NCI-H446 treated with DMSO at 0.1 percent for 48 hours (cell line): ENCODE data around the gene CDH4.

Experiments
- DNase-seq: peaks from one replicate; lab custom pipeline; 2025; lab: John Stamatoyannopoulos, UW

Gene CDH4

DNA sequence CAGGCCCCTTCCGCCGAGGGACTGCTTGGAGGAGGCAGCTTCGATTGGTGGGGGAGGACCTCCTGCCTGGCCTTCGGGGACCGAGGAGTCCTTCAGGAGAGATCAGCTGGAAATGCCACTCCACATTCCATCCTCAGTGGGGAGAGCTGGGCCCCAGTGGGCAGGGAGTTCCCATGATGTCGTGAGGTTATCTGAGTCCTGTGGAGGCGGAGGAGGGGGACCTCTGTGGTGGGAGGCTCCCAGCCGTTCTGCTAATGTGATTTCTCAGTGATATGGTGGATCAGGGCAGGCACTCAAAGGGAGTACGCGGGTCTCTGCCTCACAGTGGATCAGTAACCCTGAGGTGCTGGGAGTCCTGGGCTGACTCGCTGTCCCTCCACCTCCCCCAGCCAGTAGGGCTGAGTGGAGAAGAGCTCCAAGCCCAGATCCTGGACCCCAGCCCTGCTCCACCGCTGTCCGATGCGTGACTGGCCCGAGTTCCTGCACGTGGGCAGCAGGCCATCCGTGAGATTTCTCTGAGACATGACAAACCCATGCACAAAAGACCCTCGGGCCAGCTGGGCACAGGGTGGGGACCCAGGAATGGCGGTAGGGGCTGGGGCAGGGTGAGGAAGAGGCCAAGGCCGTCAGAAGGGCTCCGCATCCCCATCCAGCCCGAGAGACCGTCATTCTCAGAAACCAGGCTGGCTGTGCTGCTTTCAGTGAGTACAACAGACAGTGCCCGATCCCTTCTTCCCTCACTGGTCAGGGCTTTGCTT lies 617.9 kb downstream of the CDH4 start:
- no peak for DNase-seq

GRCh38 chr20:61871160-61871559 lies 619.1 kb downstream of the CDH4 start:
- DNase-seq = no peak

DNA sequence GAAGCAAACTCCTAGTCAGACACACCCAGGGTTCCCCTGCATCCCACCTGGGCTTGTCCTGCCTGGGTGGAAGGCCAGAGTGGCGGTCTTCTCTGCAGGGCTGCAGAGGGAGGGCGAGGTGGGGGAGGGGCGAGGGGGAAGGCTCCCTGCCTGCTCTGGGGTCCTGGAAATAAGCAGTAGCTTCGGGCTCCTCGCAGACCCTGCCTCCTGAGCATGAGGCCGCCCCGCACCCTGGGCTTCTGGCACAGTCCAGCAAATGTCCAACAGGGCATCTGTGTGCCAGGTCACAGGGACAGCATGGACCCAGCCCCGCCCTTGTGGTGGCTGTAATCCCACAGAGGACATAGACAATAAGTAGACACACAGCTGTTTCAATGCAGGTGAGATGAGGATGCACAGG lies 619.9 kb downstream of the CDH4 start:
- no peak for DNase-seq

- DNase-seq = no peak
These were observed 620.4 kb downstream of the CDH4 start for GRCh38 chr20:61872371-61872900.

- DNase-seq = no peak
These were observed 621.8 kb downstream of the CDH4 start for GRCh38 chr20:61873651-61874420.

DNA sequence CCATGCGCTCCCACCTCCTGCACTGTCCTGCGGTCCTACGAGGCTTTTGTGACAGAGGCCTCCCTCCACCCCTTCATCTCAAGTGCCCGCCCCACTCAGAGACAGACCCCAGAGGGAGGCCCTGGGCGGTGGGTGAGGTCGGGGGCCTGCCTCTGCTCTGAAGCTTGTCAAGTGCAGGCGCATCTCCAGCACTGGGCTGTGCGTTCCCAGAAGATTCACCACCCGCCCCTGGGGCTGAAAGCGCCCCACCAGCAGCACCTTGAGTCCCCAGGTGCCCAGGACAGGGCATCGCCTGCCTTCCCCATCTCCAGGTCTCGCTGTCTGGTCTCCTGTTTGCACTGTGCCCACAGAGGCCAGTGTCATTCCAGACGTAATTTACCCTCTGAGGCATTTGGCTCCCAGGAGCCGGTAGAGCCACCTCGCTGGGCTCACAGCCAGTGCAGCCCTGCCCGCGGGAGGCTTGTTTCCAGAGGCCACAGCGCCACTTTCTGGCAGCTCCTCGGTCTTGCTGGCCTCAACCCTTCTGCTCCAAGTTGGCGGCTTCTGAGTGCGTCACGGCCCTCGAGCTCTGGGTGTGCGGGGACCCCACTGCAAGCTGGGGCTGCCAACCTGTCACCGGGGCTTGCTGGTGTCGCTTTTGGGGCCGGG lies 622.5 kb downstream of the CDH4 start:
- no peak for DNase-seq

GRCh38 chr20:61875221-61875885 lies 623.3 kb downstream of the CDH4 start:
- DNase-seq = no peak

GRCh38 chr20:61875996-61876395 lies 623.9 kb downstream of the CDH4 start:
- DNase-seq = no peak

GRCh38 chr20:61876952-61877728 lies 625.1 kb downstream of the CDH4 start:
- DNase-seq = no peak

DNA sequence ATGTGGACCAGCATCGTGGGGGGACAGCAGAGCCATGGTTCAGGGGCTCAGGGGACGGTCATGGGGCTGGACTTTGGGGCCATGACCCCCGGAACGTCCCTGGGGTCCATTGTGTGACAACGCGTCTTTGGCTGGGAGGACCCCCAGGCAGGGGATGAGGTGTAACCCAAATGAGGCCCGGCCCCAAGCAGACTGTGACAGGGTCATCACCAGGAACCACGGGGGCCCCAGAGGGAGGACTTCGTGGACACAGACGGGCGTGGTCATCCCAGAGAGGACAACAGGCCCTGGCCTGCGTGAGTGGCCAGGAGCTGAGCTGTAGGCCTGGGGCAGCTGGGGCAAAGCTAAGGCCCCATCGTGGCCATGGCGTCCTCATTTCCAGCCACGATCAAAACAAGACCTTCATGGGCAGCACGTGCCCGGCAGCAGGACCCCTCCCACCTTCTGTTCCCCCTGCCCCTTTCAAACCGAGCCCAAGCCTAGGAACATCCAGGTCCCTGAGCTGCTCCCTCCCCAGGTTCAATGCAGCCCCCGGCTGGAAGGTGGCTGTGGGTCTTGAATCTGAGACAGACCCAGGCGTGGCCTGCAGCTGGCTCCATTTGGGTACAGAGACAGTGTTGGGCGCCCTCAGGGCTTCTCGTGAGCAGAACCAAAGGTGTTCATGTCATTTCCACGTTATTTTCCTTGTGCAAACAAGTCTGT lies 625.9 kb downstream of the CDH4 start:
- DNase-seq = no peak

- DNase-seq = no peak
These were observed 626.6 kb downstream of the CDH4 start for GRCh38 chr20:61878478-61879302.

GRCh38 chr20:61879303-61879620 lies 627.2 kb downstream of the CDH4 start:
- DNase-seq = no peak

GRCh38 chr20:61879694-61880093 lies 627.6 kb downstream of the CDH4 start:
- DNase-seq = no peak

DNA sequence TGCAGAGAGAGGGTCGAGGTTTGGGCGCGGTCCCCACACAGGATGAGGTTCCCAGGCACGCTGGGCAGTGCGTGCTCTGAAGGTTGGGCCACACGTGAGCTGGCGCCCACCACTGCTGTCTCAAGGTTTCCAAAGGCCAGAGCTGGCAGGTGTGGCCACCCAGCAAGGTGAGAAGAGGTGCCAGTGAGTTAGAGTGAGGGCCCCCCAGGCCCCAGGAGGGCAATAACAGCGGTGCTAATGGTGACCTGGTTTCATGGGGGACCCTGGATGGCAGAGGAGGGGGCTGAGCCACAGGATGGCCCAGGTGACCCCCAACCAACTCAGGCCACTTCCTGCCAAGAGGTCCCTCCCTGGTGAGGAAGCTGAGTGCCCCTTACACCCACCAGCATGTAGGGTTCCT lies 628.6 kb downstream of the CDH4 start:
- DNase-seq = no peak

DNA sequence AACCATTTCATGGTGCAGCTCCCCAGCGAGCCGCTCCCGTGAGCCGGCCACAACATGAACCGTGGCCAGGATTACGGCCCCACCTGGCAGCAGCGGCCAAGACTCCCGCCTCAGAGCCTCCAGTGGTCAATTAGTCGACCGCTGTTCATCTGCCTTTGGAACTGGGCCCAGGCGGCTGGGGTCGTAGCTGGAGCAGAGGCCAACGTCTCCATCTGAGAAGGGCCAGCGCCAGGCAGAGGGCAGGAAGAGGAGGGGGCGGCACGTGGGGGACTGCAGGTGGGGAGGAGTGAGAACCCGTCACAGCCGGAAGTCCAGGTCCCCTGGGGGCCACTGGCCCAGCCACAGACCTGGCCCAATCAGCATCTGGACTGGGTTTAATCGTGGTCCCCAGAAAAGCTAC lies 629.4 kb downstream of the CDH4 start:
- DNase-seq = no peak

DNA sequence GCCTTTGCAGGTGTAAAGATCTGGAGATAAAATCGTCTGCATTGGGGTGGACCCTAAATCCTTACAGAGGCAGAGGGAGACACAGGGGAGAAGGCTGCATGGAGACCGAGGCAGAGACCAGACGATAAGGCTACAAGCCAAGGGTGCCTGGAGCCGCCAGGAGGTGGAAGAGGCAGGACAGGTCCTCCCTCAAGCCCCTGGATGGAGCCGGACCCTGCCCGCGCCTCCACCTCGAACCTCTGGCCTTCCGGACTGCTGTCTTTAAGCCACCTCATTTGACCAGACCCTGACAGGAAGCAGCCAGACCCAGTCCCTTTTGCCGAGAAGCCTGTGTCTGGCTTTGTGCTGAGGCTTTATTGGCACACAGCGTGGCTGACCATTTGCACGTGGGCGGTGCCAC lies 629.8 kb downstream of the CDH4 start:
- no peak for DNase-seq

DNA sequence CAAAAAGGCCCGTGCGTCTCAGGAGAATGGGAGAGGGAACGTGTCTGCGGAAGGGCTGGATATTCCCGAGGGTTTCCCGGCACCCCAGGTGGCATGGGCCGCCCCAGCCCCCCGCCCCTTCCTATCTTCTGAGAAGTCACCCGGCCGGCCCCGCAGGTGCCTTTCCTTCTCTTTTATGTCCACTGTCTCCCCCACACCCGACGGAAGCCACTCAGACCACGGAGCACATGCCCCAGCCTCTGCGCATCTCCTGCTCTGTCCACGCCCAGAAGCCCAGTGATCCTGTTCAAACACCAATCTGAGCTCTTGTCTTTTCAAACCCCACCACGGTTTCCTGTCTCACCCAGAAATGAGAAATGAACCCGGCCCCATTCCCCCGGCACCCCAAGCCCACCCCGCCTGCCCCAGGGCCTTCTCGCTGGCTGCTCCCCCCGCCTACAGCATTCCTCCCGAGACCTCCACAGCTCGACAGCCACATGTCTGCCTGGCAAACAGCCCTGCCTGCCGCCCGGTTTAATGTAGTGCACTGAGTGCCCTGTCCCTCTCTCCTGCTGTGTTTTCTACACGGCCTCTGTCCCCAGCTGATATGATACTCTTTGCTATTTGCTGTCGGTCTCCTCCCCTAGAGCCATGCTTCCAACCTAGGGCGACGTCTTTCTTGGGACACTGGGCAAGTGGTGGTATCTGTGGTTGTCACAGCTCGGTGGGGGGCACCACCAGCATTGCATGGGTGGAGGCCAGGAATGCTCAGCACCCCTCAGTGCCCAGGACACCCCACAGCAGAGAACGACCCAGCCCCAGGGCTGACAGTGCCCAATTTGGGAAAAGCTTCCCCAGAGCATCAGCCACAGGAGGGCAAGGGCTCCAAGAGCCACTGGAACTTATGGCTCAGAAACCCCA lies 630.9 kb downstream of the CDH4 start:
- DNase-seq = no peak

DNA sequence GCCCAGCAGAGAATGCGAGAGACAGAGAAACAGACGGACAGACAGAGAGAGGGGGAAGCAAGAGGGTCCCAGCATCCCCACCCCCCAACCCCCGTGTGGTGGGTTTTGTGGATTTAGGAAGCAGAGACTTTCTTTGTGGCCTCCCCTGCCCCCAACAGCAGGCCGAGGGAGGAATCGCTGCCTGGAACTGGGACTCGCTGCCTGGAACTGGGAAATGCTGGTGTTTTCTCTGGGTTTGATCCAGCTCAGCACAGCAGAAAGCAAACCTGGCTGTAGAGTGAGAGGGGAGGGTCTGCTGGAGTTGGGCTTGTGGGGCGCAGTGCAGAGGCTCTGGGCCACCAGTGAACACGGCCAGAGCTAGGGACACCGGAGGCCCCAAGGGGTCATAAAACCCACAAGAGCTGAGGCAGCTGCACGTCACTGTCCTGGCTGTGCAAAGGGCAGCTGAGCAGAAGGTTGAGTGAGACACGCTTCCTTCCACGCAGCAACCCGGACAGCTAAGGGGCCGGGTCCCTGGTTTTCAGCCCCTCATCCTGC lies 631.9 kb downstream of the CDH4 start:
- DNase-seq = no peak
